ENCODE data around the gene KHSRP.

Gene KHSRP

GRCh38 chr19:6424195-6424938, at the start of gene KHSRP:
TSS of gene KHSRP (minus strand) at chr19:6424811. CDS start at chr19:6424701, 110 bp downstream.
- DNase-seq, result no peak

GRCh38 chr19:6473647-6474046, 49.0 kb upstream of the KHSRP start:
- DNase-seq, result no peak

GRCh38 chr19:6472713-6473112, 48.1 kb upstream of the KHSRP start:
- DNase-seq, result no peak

GRCh38 chr19:6471076-6471475, 46.5 kb upstream of the KHSRP start:
- no peak for DNase-seq

- no peak for DNase-seq
These were observed 45.6 kb upstream of the KHSRP start for GRCh38 chr19:6470173-6470572.

GRCh38 chr19:6467384-6467783, 42.8 kb upstream of the KHSRP start:
- no peak for DNase-seq

GRCh38 chr19:6466526-6467248, 42.1 kb upstream of the KHSRP start:
- DNase-seq, result no peak

- DNase-seq, result no peak
These were observed 41.1 kb upstream of the KHSRP start for GRCh38 chr19:6465663-6466062.

- DNase-seq, result no peak
These were observed 40.4 kb upstream of the KHSRP start for GRCh38 chr19:6465006-6465405.

GRCh38 chr19:6464070-6464873, 39.7 kb upstream of the KHSRP start, which contains the start of gene CRB3:
TSS of gene CRB3 (plus strand) at chr19:6464271. CDS start at chr19:6464702, 431 bp downstream.
- peak; percentile 40 for DNase-seq

GRCh38 chr19:6460099-6460884, 35.7 kb upstream of the KHSRP start:
- peak; percentile 91 for DNase-seq

- DNase-seq, result peak; percentile 35
These were observed 34.9 kb upstream of the KHSRP start, which contains the start of gene SLC25A23 for GRCh38 chr19:6459262-6460098. TSS of gene SLC25A23 (minus strand) at chr19:6459792. CDS start at chr19:6459628, 164 bp downstream.

GRCh38 chr19:6458695-6459261, 34.2 kb upstream of the KHSRP start:
- DNase-seq, result no peak

- no peak for DNase-seq
These were observed 33.5 kb upstream of the KHSRP start for GRCh38 chr19:6457958-6458694.

GRCh38 chr19:6455924-6456323, 31.3 kb upstream of the KHSRP start:
- no peak for DNase-seq

GRCh38 chr19:6453951-6454565, 29.4 kb upstream of the KHSRP start:
- no peak for DNase-seq

GRCh38 chr19:6452899-6453298, 28.3 kb upstream of the KHSRP start:
- no peak for DNase-seq

GRCh38 chr19:6452223-6452614, 27.6 kb upstream of the KHSRP start:
- DNase-seq, result no peak

- no peak for DNase-seq
These were observed 27.1 kb upstream of the KHSRP start for GRCh38 chr19:6451583-6452222.

Data from NCI-H526 treated with DMSO at 0.1 percent for 48 hours (cell line).